ENCODE measurements around the gene SYT12. TPM values are rescaled to one million over a fixed set of nuclear protein-coding genes. Genes with fewer than 3 reads are reported as not detected.
A peak's percentile ranks its signal among the peaks of the same experiment; 100 is the strongest.

SYT12 gene
- total and polyA plus RNA-seq, 9 donors: 0.05 to 6.0 (median 0.87) TPM; not detected in 2

DNA sequence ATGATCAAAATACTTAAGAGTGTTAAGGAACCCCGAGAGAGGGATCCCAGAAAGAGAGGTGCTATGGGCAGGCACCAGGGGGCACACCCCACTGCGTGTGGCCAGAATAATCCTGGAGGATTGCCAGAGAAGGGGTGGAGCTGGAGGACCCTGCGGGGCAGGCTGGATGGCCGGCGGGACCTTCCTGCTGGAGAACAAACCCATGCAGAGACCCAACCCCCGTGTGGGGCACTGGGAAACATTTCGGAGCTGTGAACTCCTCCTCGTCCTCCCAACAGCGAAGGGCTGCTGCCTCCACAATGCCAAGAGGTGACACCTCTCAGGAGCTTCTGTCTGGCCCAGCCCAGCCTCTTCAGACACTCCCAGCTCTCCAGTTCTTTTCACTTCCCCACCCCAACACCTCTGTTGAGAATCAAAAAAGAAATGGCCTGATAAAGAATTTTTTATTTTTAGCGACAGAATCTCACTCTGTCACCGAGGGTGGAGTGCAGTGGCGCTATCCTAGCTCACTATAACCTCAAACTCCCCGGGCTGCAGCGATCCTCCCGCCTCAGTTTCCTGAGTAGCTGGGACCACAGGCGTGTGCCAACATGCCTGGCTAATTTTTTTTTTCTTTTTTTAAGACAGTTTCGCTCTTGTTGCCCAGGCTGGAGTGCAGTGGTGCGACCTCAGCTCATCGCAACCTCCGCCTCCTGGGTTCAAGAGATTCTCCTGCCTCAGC, 59.3 kb downstream of the SYT12 start:
- Histone ChIP-seq H3K27me3 (no peaks in the 10 kb centered on the region), H3K27ac (no peak overlapping the region), H3K36me3 (no peaks in the 10 kb centered on the region), H3K4me3 (no peak overlapping the region), H3K9me3 (no peaks in the 10 kb centered on the region), H3K4me1 (ENCODE audit: insufficient read depth) (no peaks in the 10 kb centered on the region)
- WGBS, 3 donors: 43 to 47% (median 46%) methylated on average over 20 of the region's 20 CpGs
- TF ChIP-seq POLR2A (IDR thresholded peaks at IDR 0.05) (no peak), CTCF (IDR thresholded peaks at IDR 0.05) (no peak), EP300 (IDR thresholded peaks at IDR 0.05) (no peak)
- intact Hi-C loops (cut with DNase I): loop anchor here in 2 of 4 donors (5.0 to 10.0 kb wide), 2 partner anchors 93 to 235 kb away; no protein-coding TSS in a partner anchor
- DNase-seq: peak in 3 of 5 donors; percentile 20 to 44 (median 32)

DNA sequence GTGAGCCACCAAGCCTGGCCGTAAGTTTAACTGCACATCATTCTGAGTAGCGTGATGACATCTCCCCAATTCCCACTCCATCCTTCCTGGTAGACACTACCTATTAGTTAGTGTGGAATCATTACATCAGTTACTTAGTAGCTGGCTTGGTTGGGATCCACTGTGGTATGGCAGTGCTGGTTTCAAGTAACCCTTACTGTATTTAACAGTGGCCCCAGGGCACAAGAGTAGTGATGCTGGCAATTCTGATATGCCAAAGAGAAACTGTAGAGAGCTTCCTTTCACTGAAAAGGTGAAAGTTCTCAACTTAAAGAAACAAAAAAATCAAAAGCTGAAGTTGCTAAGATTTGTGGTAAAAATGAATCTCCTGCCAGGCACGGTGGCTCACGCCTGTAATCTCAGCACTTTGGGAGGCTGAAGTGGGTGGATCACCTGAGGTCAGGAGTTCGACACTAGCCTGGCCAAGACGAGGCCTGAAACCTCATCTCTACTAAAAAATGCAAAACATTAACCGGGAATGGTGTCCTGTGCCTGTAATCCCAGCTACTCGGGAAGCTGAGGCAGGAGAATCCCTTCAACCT, 60.9 kb downstream of the SYT12 start:
- no peaks in the 10 kb centered on the region for H3K9me3 ChIP-seq
- 83 to 88% (median 86%) methylated on average over 8 of the region's 8 CpGs for WGBS, 3 donors
- intact Hi-C loops (cut with DNase I): loop anchor here in 2 of 4 donors (5.0 to 10.0 kb wide), 2 partner anchors 91 to 233 kb away; no protein-coding TSS in a partner anchor
- no peak for DNase-seq
- TF ChIP-seq CTCF (IDR thresholded peaks at IDR 0.05): no peak
- no peak for TF ChIP-seq POLR2A (IDR thresholded peaks at IDR 0.05)
- TF ChIP-seq EP300 (IDR thresholded peaks at IDR 0.05): no peak
- H3K4me1 ChIP-seq (ENCODE audit: insufficient read depth): no peaks in the 10 kb centered on the region
- no peaks in the 10 kb centered on the region for H3K36me3 ChIP-seq
- no peak overlapping the region for H3K4me3 ChIP-seq
- no peak overlapping the region for H3K27ac ChIP-seq
- H3K27me3 ChIP-seq: no peaks in the 10 kb centered on the region

- TF ChIP-seq POLR2A (IDR thresholded peaks at IDR 0.05): no peak
- no peak for TF ChIP-seq EP300 (IDR thresholded peaks at IDR 0.05)
- no peak for TF ChIP-seq CTCF (IDR thresholded peaks at IDR 0.05)
- Histone ChIP-seq H3K4me3 (no peak overlapping the region), H3K9me3 (no peaks in the 10 kb centered on the region), H3K36me3 (no peaks in the 10 kb centered on the region), H3K27me3 (no peaks in the 10 kb centered on the region), H3K27ac (no peak overlapping the region), H3K4me1 (ENCODE audit: insufficient read depth) (no peaks in the 10 kb centered on the region)
- no peak for DNase-seq
- 92 to 95% (median 95%) methylated on average over 5 of the region's 5 CpGs for WGBS, 3 donors
- intact Hi-C loops (cut with DNase I): loop anchor here in 1 of 4 donors (10.0 kb wide), 1 partner anchor 89 kb away; no protein-coding TSS in a partner anchor
Observed at GRCh38 chr11:67085617-67086016, 62.7 kb downstream of the SYT12 start.

- TF ChIP-seq CTCF (IDR thresholded peaks at IDR 0.05) (no peak), POLR2A (IDR thresholded peaks at IDR 0.05) (no peak), EP300 (IDR thresholded peaks at IDR 0.05) (no peak)
- intact Hi-C loops (cut with DNase I): no loop called here
- Histone ChIP-seq H3K27me3 (no peaks in the 10 kb centered on the region), H3K27ac (no peak overlapping the region), H3K4me3 (no peak overlapping the region), H3K36me3 (no peaks in the 10 kb centered on the region), H3K4me1 (ENCODE audit: insufficient read depth) (no peaks in the 10 kb centered on the region), H3K9me3 (no peaks in the 10 kb centered on the region)
- 83 to 94% (median 93%) methylated on average over 8 of the region's 8 CpGs for WGBS, 3 donors
- DNase-seq: no peak
Observed at GRCh38 chr11:67090717-67091116, 67.8 kb downstream of the SYT12 start.
